IgD-negative memory B cell (primary cell): ENCODE results near the gene NTSR2. TPM values are rescaled to one million over a fixed set of nuclear protein-coding genes. Genes with fewer than 3 reads are reported as not detected.

Experiments
- H3K27ac Mint-ChIP-seq, 3 donors: one replicate each; pipeline ENCODE4 v1.8.0; 2020 to 2022; ENCODE audit warnings: mild to moderate bottlenecking in 3 of 3, mixed read lengths in 3 of 3, moderate library complexity in 1 of 3
- H3K27me3 Mint-ChIP-seq: one replicate; pipeline ENCODE4 v1.8.0; 2021; ENCODE audit warnings: mixed read lengths
- H3K36me3 Mint-ChIP-seq: one replicate; pipeline ENCODE4 v1.8.0; 2020; ENCODE audit warnings: mild to moderate bottlenecking, mixed read lengths
- H3K4me1 Mint-ChIP-seq, 3 donors: one replicate each; pipeline ENCODE4 v1.8.0; 2020 to 2022; ENCODE audit warnings: mixed read lengths in 3 of 3, mild to moderate bottlenecking in 1 of 3
- H3K4me3 Mint-ChIP-seq, 4 donors: one replicate each; pipeline ENCODE4 v1.8.0; 2020 to 2022; ENCODE audit warnings: mild to moderate bottlenecking in 4 of 4, mixed read lengths in 4 of 4, moderate library complexity in 3 of 4
- H3K9me3 Mint-ChIP-seq, 3 donors: one replicate each; pipeline ENCODE4 v1.8.0; 2020 to 2021; ENCODE audit warnings: mixed read lengths in 3 of 3, mild to moderate bottlenecking in 1 of 3
- polyA plus RNA-seq: library from polyadenylated mRNA; unstranded; fragments of 300-500 nt; fragmentation: Illumina TruSeq; gene quantifications from one replicate; pipeline ENCODE4 v1.2.3, GENCODE V29; 2021

NTSR2 gene
- polyA plus RNA-seq, 1 donor from 2014 or later = not detected

DNA sequence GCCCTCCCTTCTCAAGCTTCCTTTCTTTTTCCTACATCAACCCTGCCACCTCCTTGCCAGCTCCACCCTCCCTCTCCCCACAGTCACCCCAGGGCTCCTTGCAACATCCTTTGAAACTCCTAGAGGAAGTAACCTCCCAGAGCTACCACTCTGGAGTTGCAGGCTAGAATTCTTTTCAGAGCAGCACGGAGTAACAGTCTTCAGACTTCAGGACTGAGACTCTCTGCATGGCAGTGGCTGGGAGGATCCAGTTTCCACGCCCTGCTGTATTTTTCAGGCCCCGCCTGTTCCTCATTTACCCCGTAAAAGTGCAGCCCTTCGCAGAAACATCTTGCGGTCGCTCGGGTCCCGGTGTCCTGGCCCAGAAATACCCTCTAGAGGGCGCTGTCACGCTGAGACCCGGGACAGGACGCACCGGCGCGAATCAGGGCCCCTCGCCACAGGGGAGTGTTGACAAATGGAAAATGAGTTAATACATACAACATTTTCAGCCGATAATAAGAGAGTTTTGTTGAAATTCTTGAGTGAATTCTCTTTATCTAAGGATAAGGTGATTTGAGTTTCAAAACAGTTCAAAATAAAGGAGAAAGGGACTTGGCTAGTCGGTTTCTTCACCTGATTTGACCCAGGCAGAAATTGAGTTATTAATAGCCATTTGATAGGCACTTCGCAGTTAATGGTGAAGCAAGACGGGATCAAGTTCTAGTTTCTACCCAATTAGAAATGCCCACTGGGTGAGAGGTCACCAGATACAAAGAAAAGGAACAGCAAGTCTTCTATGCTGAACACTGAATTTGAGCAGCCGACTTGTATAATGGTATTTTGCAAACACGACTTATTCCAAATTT, 18.5 kb upstream of the NTSR2 start:
- Mint-ChIP-seq H3K4me1 (peaks cover 7 to 12% (median 9%) of the 10 kb centered on the region in 3 donors), H3K9me3 (no peaks in the 10 kb centered on the region), H3K4me3 (peak overlapping the region in 2 of 4 donors; percentile 84), H3K36me3 (no peaks in the 10 kb centered on the region), H3K27ac (peak overlapping the region in 1 of 3 donors; percentile 55), H3K27me3 (peaks cover 12% of the 10 kb centered on the region)

DNA sequence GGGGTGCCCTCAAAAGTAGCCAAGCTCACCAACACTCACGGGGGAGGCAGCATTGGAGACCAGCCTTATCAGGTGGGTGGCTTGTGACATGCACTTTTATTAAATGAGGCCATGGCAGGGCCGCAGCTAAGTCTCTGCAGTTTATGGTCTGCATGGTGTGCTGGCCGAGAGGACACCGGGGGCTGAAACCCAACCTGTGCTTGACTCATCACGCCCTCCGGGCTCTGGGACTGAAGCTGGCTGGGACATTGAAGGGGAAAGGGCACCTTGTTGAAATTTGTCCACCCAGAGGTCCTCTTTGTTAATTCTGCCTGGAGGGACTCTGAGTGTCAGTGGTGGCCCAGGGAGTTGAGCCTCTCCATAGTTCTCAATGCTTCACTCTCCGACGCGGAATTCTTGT, 17.7 kb upstream of the NTSR2 start:
- Mint-ChIP-seq H3K4me1 (peaks cover 7 to 10% (median 7%) of the 10 kb centered on the region in 3 donors), H3K36me3 (no peaks in the 10 kb centered on the region), H3K9me3 (no peaks in the 10 kb centered on the region), H3K27me3 (peaks cover 10% of the 10 kb centered on the region), H3K4me3 (peak overlapping the region in 1 of 4 donors; percentile 84), H3K27ac (no peak overlapping the region)

DNA sequence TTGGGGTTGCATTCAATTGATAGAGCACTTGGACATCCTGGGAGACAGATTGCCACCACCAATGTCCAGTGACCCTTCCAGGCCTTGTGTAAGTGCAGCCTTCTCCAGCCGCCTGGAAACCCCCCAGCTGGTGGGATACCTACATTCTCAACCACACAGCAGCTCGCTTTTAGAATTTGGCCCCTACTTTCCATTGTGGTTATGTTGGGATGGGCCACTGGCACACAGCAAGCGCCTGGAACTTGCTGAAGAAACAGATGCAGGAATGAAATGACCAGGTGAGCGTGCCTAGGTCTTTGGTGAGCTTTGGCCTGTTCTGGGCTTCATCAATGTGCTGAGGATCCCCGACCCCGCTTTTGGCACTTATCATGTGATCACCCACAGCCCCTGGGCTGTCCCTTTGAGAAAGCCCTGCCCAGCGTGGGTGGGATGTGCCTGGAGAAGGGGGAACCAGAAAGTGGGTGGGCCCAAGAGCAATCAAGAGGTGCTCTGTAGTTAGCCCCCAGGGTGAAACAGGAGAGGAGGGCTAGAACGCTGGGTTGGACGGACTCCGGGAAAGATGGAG, 16.0 kb upstream of the NTSR2 start:
- H3K4me1 Mint-ChIP-seq = peaks cover 7 to 10% (median 8%) of the 10 kb centered on the region in 3 donors

DNA sequence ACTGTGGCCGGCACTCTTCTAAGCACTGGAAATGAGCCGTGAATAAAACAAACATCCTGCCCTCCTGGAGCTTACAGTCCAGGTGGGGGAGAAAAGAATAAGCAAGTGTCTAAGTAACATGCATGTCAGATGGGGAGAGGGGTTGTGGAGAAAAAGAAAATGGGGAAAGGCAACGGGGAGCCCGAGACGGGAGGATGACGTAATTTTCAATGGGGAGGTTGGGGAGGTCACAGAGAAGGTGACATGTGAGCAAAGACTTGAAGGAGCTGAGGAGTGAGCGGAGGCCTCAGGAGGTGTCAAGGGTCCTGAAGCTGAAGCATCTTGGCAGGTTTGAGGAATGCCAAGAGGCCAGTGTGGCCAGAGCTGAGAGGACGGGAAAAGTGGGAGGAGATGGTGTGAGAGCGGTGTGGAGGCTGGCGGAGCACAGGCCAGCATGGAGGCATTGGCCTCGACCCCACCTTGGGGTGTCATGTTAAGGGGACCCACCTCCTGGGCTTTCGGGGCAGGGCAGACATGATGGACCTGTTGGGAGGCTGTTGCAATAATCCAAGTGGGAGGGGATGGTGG, 15.0 kb upstream of the NTSR2 start:
- Mint-ChIP-seq H3K4me3 (peak overlapping the region in 1 of 4 donors; percentile 25), H3K9me3 (no peaks in the 10 kb centered on the region), H3K4me1 (peaks cover 7 to 10% (median 8%) of the 10 kb centered on the region in 3 donors), H3K27ac (peak overlapping the region in 2 of 3 donors; percentile 58 to 81), H3K27me3 (peaks cover 10% of the 10 kb centered on the region), H3K36me3 (no peaks in the 10 kb centered on the region)

More for the DNA sequence above, 16.0 kb upstream of the NTSR2 start:
- Mint-ChIP-seq H3K9me3 (no peaks in the 10 kb centered on the region), H3K36me3 (no peaks in the 10 kb centered on the region), H3K27me3 (peaks cover 10% of the 10 kb centered on the region), H3K4me3 (no peak overlapping the region), H3K27ac (no peak overlapping the region)

DNA sequence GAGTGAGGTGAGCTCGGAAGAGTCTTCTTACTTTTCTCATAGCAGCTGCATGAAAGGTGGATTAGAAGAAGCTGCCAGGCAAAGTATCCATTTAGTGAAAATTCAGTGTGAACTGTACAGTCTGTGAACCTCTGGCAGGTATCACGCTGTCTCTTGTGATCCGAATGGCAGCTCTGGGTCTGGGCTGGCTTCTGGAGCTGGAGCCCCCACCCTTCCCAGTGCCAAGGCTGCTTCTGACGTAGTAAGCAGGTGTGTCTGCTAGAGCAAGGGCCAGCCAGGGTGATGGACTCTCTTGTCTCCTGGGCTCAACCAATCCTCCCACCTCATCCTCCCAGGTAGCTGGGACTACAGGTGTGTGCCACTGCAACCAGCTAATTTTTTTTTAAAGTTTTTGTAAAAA, 14.0 kb upstream of the NTSR2 start:
- H3K36me3 Mint-ChIP-seq = no peaks in the 10 kb centered on the region
- no peaks in the 10 kb centered on the region for H3K9me3 Mint-ChIP-seq
- H3K27me3 Mint-ChIP-seq = peaks cover 12% of the 10 kb centered on the region
- no peak overlapping the region for H3K4me3 Mint-ChIP-seq
- H3K27ac Mint-ChIP-seq = peak overlapping the region in 1 of 3 donors; percentile 58
- peaks cover 7 to 10% (median 8%) of the 10 kb centered on the region in 3 donors for H3K4me1 Mint-ChIP-seq

DNA sequence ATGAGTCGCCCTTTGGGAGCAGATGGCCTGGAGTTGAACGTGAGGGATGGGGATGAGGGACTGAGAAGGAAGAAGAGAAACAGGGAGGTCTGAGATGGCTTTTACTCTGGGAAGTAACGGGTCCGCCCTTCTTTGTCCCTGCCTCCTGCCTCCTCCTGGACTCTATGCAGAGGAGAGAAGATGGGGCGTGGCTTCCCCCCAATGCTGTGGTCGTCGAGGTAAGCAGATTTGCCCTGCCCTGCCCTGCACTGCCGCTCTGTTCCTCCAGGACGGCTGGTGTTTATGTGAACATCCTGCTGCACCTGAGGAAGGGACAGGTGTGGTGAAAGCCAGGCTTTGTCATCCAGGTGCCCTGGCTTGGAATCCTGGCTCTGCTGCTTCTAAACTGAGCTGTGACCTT, 13.5 kb upstream of the NTSR2 start:
- Mint-ChIP-seq H3K4me3 (no peak overlapping the region), H3K27me3 (peaks cover 11% of the 10 kb centered on the region), H3K4me1 (peaks cover 5% of the 10 kb centered on the region in 3 donors), H3K9me3 (no peaks in the 10 kb centered on the region), H3K36me3 (no peaks in the 10 kb centered on the region), H3K27ac (no peak overlapping the region)

DNA sequence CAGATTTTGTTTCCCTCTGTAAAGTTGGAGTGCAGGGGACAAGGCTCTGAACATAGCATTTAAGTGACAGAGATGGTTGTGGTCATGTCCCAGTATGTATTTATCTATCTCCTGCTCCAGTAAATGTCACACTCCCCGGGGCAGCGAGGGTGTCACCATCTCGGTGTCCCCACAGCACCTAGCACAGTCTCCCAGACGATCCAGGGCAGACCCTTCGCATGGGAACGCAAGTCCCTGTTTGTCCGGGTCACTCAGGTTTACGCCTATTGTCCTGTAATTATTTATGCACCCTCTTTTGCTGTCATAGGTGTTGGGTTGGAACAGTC, 12.6 kb upstream of the NTSR2 start:
- no peaks in the 10 kb centered on the region for H3K36me3 Mint-ChIP-seq
- no peaks in the 10 kb centered on the region for H3K9me3 Mint-ChIP-seq
- peaks cover 13% of the 10 kb centered on the region for H3K27me3 Mint-ChIP-seq
- H3K4me1 Mint-ChIP-seq = peaks cover 0 to 1% (median 0%) of the 10 kb centered on the region in 3 donors
- H3K4me3 Mint-ChIP-seq = no peak overlapping the region
- no peak overlapping the region for H3K27ac Mint-ChIP-seq

DNA sequence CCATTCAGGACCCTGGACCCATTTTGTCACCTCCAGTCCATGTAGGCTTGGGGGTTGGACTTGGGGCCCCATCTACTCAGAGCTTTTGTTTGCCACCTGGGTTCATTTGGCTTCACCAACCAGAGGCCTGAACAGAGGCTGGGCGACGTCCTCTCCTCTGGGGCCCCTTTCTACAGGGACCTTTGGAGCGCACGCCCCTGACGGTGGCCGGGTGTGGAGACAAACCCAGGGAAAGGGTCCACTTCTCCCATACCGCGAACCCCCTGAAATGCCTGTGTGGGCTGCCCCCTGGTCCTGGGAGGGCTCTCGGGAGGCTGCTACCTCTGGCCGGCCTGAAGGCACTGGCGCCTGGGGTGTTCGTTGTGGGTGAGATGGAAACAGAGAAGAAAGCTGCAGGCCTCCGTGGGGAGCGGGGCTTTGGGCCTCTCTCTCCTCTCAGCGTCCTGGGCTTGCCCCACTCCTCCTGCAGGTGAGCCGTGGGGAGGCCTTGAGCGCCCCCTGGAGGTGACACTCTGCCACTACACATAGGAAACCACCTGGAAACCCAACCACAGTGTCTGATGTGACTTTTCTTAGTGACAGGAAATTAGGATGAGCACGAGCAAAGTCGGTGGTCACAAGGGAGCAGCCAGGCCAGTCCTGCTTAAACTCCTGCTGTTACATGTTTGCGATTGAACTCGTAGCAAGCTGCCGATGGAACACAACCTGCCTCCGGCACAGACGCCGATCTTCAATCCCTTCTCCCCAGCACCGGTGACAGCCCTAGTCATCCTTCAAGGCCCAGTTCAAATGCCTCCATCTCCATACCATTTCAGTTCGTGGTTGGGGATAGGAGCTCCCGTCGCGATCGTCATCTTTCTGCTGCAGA, 12.0 kb upstream of the NTSR2 start:
- peak overlapping the region in 1 of 3 donors; percentile 45 for H3K27ac Mint-ChIP-seq
- no peaks in the 10 kb centered on the region for H3K36me3 Mint-ChIP-seq
- H3K4me1 Mint-ChIP-seq = peaks cover 0 to 1% (median 0%) of the 10 kb centered on the region in 3 donors
- no peaks in the 10 kb centered on the region for H3K9me3 Mint-ChIP-seq
- H3K4me3 Mint-ChIP-seq = no peak overlapping the region
- peaks cover 17% of the 10 kb centered on the region for H3K27me3 Mint-ChIP-seq

DNA sequence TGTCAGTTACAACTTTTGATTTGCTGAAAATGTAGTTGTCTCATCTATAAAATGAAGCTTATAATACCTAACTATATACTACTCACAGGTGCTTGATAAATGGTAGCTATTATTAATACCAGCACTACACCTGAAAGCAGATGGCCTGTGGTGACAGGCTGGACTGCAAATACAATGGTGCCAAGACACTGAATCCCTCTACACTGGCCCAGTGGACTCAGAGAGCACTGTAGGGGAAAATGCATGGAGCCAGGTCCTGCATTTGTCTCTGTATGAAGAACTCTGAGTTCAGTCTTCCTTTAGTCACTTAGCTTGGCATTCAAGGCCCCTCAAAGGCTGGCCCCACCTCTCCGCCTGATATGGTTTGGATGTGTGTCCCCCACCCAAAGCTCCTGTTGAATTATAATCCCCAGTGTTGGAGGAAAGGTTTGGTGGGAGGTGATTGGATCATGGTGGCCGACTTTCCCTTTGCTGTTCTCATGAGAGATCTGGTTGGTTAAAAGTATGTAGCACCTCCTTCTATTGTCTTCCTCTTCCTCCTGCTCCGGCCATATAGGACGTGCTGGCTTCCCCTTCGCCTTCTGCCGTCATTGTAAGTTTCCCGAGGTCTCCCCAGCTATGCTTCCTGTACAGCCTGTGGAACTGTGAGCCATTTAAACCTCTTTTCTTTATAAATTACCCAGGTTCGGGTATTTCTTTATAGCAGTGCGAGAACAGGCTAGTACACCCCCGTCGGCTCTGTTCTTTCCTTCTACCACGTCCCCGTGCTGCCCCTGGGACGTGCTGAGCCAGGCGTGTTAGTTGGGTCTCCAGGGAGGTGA, 11.1 kb upstream of the NTSR2 start:
- peaks cover 0 to 1% (median 0%) of the 10 kb centered on the region in 3 donors for H3K9me3 Mint-ChIP-seq
- H3K27ac Mint-ChIP-seq = peak overlapping the region in 1 of 3 donors; percentile 33
- H3K27me3 Mint-ChIP-seq = peaks cover 19% of the 10 kb centered on the region
- peaks cover 0 to 1% (median 0%) of the 10 kb centered on the region in 3 donors for H3K4me1 Mint-ChIP-seq
- H3K4me3 Mint-ChIP-seq = no peak overlapping the region
- H3K36me3 Mint-ChIP-seq = no peaks in the 10 kb centered on the region

DNA sequence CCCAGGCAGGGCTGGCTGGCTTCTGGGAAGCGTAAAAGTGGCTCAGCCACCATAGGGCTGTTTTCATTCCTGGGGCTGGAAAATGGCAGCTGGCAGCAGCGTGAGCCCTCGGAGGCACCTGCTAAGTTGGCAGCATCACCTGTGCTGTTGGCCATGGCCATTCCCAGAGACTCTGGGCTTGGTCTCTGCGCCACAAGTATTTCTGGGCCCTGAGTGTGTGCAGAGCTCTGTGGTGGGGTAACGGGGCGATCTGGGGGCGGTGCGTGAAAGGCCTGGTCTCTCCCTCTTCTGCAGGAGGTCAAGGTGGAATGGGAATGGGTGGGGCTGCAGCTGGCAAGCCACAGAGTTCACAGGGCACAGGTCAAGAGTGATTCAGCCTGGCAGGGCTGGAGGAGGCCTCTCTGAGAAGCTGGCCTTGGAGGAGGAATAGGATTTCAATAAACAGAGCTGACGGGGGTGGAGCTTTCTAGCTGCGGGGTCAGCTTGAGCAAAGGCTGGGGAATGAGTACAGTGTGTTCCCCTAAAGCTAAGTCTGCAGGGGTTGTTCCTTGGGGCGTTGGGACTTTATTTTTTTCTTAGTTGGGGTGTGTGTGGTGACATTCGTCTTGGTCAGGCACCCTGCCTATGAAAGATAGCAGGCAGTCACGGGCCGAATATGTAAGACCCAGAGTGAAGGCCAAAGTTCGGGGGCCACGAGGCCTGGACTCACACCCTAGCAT, 10.3 kb upstream of the NTSR2 start:
- peaks cover 0 to 1% (median 0%) of the 10 kb centered on the region in 3 donors for H3K4me1 Mint-ChIP-seq
- peaks cover 22% of the 10 kb centered on the region for H3K27me3 Mint-ChIP-seq
- H3K4me3 Mint-ChIP-seq = no peak overlapping the region
- H3K27ac Mint-ChIP-seq = no peak overlapping the region
- no peaks in the 10 kb centered on the region for H3K36me3 Mint-ChIP-seq
- peaks cover 0 to 4% (median 0%) of the 10 kb centered on the region in 3 donors for H3K9me3 Mint-ChIP-seq

DNA sequence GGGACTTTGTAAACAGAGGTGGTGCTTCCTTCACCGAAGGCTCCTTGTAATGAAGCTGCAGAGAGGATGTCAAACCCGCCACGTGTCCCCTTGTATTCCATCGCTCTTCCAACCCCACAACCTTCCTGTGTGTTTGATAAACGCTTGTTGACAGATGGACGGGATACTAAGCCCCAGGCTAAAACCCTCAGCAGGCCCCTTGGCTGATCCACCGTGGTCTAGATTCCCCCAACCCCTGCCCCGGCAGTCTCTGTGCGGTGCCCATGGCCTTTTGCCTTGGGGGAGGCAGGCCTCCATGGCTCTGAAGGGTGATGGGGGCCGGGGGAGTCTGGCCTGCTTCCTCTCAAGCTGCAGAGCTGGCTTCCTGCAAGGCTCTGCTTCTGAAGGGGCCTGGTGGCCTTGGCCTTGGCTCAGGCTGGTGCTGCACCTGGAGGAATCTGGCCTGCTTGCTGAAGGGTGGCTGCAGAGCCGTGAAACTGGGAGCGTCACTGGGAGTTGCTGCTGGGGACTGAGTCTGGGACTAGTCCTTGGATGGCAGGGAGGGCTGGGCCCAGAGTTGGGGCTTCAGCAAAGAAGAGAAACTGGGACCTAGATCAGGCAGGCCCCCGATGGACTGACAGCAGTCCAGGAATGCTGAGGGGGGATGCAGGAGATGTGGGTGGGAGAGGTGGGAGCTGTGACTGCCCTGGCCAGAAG, 9.6 kb upstream of the NTSR2 start:
- H3K27me3 Mint-ChIP-seq = peaks cover 25% of the 10 kb centered on the region
- no peak overlapping the region for H3K27ac Mint-ChIP-seq

DNA sequence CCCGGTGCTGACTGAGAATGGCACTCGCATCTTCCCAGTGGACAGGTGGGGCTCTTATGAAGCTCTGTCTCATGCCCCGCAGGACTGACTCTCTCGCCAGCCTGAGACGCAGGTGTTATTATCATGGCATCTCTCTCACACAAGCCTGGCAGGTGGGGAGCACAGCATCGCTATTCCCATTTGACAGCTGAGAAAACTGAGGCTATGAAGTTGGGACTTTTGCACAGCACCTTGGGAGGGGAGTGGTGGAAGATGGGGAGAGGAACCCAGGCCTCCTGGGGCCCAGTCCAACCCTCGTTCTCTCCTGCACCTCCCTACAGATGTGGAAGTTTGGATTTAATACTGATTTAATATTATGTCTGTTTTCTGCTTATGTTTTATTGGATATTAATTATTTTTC, 9.0 kb upstream of the NTSR2 start:
- Mint-ChIP-seq H3K4me1 (peaks cover 0 to 1% (median 0%) of the 10 kb centered on the region in 3 donors), H3K27me3 (peaks cover 25% of the 10 kb centered on the region), H3K36me3 (no peaks in the 10 kb centered on the region), H3K4me3 (no peak overlapping the region), H3K27ac (no peak overlapping the region), H3K9me3 (peaks cover 0 to 4% (median 0%) of the 10 kb centered on the region in 3 donors)

More for the DNA sequence above, 9.6 kb upstream of the NTSR2 start:
- Mint-ChIP-seq H3K4me3 (no peak overlapping the region), H3K4me1 (peaks cover 0 to 1% (median 0%) of the 10 kb centered on the region in 3 donors), H3K36me3 (no peaks in the 10 kb centered on the region), H3K9me3 (peaks cover 0 to 4% (median 0%) of the 10 kb centered on the region in 3 donors)
